Fibroblast of skin of back (primary cell): Measurements from ENCODE around the gene FAM234B.
"Not testable (repeated sequence)": the region's sequence is repeated elsewhere in the genome, so short reads cannot be mapped to it uniquely, and the experiment has no call there.

Experiments
- DNase-seq: peaks from one replicate; pipeline ENCODE4 v3.0.0-alpha.2; 2013

The FAM234B gene

GRCh38 chr12:13024531-13024916 is 19.7 kb upstream of the FAM234B start:
- no peak for DNase-seq

GRCh38 chr12:13026286-13026685 is 17.9 kb upstream of the FAM234B start:
- DNase-seq = no peak

- no peak for DNase-seq
Observed at GRCh38 chr12:13027032-13027431, 17.1 kb upstream of the FAM234B start.

- DNase-seq = no peak
Observed at GRCh38 chr12:13027508-13027907, 16.7 kb upstream of the FAM234B start.

GRCh38 chr12:13028825-13029570 is 15.2 kb upstream of the FAM234B start:
- no peak for DNase-seq

GRCh38 chr12:13030541-13031291 is 13.5 kb upstream of the FAM234B start:
- no peak for DNase-seq

- DNase-seq = no peak
Observed at GRCh38 chr12:13032164-13032563, 12.0 kb upstream of the FAM234B start.

- peak; percentile 24 for DNase-seq
Observed at GRCh38 chr12:13033476-13033875, 10.7 kb upstream of the FAM234B start.

- DNase-seq = not testable (repeated sequence)
Observed at GRCh38 chr12:13035335-13035734, 8.8 kb upstream of the FAM234B start.

- no peak for DNase-seq
Observed at GRCh38 chr12:13036881-13037280, 7.3 kb upstream of the FAM234B start.

GRCh38 chr12:13038491-13039161 is 5.6 kb upstream of the FAM234B start:
- peak; percentile 82 for DNase-seq

- DNase-seq = no peak
Observed at GRCh38 chr12:13039328-13039956, 4.7 kb upstream of the FAM234B start.

GRCh38 chr12:13041224-13041623 is 3.0 kb upstream of the FAM234B start:
- no peak for DNase-seq

- DNase-seq = no peak
Observed at GRCh38 chr12:13042666-13043230, 1.4 kb upstream of the FAM234B start.

- DNase-seq = peak; percentile 16
Observed at GRCh38 chr12:13044906-13045299, 722 bp downstream of the FAM234B start.

GRCh38 chr12:13045816-13046215 is 1.6 kb downstream of the FAM234B start:
- no peak for DNase-seq

GRCh38 chr12:13046964-13047363 is 2.8 kb downstream of the FAM234B start:
- no peak for DNase-seq

GRCh38 chr12:13049816-13050215 is 5.6 kb downstream of the FAM234B start:
- peak; percentile 26 for DNase-seq

GRCh38 chr12:13052421-13052820 is 8.2 kb downstream of the FAM234B start:
- DNase-seq = no peak

GRCh38 chr12:13053617-13054016 is 9.4 kb downstream of the FAM234B start:
- DNase-seq = not testable (repeated sequence)

- DNase-seq = no peak
Observed at GRCh38 chr12:13060581-13060980, 16.4 kb downstream of the FAM234B start.

- DNase-seq = no peak
Observed at GRCh38 chr12:13061377-13061776, 17.2 kb downstream of the FAM234B start.

GRCh38 chr12:13062669-13063068 is 18.5 kb downstream of the FAM234B start:
- no peak for DNase-seq
